ENCODE results near the gene RUVBL2.

Gene RUVBL2

DNA sequence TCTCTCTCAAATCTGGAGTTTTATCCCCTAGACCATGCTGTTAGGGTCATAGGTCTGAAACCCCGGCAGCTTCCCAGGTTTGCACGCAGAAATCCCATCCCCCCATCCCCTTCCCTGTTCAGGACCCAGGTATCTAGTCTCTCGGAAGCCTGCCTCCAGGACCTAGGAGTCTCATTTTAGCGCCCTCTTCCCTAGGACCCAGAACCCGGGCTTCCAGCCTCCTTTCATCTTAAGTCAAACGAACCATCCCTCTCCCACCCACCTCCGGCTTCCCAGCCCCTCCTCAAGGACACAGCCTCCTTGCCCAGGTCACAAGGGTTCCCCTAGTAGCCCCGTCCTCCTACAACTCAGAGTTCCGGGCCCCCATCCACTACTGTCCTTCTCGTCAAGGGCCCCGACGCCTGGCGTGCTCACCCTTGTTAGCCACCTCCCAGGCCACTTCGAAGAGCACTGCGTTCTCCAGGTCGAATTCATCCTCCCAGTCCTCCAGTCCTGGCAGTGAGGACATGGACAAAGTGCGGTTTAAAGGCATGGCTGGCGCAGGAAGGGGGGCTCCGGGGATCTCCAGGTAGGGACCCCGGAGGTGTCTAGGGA is 1.0 kb upstream of the RUVBL2 start:
- TF ChIP-seq, protein P1, sequence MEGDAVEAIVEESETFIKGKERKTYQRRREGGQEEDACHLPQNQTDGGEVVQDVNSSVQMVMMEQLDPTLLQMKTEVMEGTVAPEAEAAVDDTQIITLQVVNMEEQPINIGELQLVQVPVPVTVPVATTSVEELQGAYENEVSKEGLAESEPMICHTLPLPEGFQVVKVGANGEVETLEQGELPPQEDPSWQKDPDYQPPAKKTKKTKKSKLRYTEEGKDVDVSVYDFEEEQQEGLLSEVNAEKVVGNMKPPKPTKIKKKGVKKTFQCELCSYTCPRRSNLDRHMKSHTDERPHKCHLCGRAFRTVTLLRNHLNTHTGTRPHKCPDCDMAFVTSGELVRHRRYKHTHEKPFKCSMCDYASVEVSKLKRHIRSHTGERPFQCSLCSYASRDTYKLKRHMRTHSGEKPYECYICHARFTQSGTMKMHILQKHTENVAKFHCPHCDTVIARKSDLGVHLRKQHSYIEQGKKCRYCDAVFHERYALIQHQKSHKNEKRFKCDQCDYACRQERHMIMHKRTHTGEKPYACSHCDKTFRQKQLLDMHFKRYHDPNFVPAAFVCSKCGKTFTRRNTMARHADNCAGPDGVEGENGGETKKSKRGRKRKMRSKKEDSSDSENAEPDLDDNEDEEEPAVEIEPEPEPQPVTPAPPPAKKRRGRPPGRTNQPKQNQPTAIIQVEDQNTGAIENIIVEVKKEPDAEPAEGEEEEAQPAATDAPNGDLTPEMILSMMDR (IDR thresholded peaks at IDR 0.05; ENCODE audit: low read depth, low read length), result no peak
- H3K9me3 ChIP-seq, result no peaks in the 10 kb centered on the region
- H3K4me3 ChIP-seq (ENCODE audit: low read depth, low read length), result peak overlapping the region; percentile 78
- H3K4me1 ChIP-seq, result no peaks in the 10 kb centered on the region
- DNase-seq, result no peak
- no peaks in the 10 kb centered on the region for H3K27me3 ChIP-seq
- H3K36me3 ChIP-seq, result peaks cover 7% of the 10 kb centered on the region; the same call in 1 of the 2 replicates

DNA sequence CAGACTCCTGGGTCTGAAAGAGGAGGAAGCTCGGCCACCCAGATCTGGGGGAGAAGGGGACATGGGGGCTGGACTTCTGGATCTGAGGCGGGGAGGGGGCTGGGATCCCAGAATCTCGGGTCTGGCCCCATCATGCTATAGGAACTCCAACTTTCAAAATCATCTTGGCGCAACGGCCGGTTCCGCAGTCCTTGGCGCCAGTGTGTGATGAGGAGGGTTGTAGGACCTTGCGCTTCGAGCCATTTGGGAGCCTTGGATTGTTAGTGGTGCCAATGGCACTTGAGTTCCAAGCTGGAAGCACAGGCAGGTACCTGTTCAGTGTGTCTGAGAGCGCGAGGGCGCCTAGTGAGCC is 324 bp downstream of the RUVBL2 start:
- H3K27me3 ChIP-seq, result no peaks in the 10 kb centered on the region
- no peak for DNase-seq
- H3K9me3 ChIP-seq, result no peaks in the 10 kb centered on the region
- peaks cover 4% of the 10 kb centered on the region for H3K36me3 ChIP-seq
- H3K4me3 ChIP-seq (ENCODE audit: low read depth, low read length), result peak overlapping the region; percentile 78
- TF ChIP-seq, protein P1 (IDR thresholded peaks at IDR 0.05; ENCODE audit: low read depth, low read length), result no peak
- H3K4me1 ChIP-seq, result no peaks in the 10 kb centered on the region

DNA sequence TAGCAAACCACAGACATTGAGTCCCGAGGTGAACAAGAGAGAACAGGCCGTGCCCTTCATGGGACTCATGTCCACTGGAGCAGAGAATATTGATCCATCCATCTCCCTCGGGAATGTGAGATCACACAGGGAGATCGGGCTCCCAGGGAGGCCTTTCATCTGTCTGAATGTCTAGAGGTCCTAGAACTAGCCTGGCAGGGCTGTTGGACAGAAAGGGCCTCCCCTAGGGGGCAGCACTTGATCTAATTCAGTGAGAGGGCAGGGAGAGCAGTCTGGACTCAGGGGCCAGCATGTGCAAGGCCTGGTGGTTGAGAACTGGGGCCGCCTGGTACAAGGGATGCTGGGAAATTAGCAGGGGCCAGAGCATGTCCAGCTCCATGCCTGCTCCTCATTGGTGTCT is 4.3 kb downstream of the RUVBL2 start:
- Histone ChIP-seq H3K27me3 (no peaks in the 10 kb centered on the region), H3K4me3 (ENCODE audit: low read depth, low read length) (no peak overlapping the region), H3K4me1 (no peaks in the 10 kb centered on the region), H3K36me3 (peaks cover 27% of the 10 kb centered on the region), H3K9me3 (no peaks in the 10 kb centered on the region)
- peak; percentile 87 for DNase-seq
- TF ChIP-seq, protein P1 (IDR thresholded peaks at IDR 0.05; ENCODE audit: low read depth, low read length), result peak; percentile 72

DNA sequence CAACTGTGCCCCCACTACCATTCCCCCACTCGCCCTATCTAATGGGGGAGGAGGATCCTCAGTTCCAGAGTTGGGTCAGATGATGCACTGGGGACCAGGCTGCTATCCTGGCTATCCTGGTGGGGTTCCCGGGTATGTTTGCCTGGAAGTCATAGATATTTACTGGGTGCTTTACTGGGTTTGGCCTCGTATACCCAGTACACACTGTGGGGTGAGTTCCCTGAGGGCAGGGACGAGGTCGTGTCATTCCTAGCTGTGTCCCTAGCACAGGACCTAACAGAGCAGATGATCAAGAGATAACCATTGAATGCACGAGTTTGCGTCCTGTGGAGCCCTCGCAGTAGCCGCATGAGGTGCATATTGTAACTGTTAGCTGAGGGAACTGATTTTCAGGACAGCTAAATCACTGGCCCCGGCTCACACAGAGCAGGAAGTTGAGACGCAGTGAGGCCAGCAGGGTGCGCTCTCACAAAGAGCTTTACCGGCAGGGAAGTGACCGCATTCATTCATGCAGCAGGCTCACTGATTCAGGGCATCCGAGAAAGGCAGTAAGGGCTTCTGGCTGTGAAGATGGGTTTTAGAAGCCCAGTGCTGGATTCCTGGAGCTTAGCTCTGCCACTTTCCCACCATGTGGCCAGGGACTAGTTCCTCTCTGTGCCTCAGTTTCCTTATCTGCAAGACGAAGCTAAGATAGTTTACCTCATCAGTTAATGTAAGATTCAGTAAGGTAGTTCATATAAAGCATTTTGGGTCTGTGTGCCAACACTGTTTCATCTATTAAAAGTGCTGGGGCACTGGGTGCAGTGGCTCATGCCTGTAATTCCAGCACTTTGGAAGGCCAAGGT is 6.0 kb downstream of the RUVBL2 start:
- DNase-seq, result peak; percentile 75
- H3K36me3 ChIP-seq, result peaks cover 41% of the 10 kb centered on the region
- H3K9me3 ChIP-seq, result no peaks in the 10 kb centered on the region
- H3K4me1 ChIP-seq, result no peaks in the 10 kb centered on the region
- H3K4me3 ChIP-seq (ENCODE audit: low read depth, low read length), result no peak overlapping the region
- TF ChIP-seq, protein P1 (IDR thresholded peaks at IDR 0.05; ENCODE audit: low read depth, low read length), result peak; percentile 78
- no peaks in the 10 kb centered on the region for H3K27me3 ChIP-seq

DNA sequence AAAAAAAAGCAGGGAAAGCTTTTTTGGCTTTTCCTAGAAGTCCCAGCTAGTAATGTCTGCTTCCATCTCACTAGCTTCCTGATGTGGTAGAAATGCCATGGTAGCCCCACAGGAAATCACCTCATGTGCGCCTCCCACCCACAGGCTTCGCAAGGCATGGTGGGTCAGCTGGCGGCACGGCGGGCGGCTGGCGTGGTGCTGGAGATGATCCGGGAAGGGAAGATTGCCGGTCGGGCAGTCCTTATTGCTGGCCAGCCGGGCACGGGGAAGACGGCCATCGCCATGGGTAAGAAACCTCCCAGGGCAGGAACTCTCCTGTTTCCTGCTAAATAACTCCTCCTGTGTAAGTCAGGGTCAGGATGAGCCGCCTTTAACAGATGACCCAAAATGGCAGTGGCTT is 10.4 kb downstream of the RUVBL2 start:
- no peaks in the 10 kb centered on the region for H3K27me3 ChIP-seq
- H3K9me3 ChIP-seq, result no peaks in the 10 kb centered on the region
- TF ChIP-seq, protein P1 (IDR thresholded peaks at IDR 0.05; ENCODE audit: low read depth, low read length), result no peak
- H3K4me3 ChIP-seq (ENCODE audit: low read depth, low read length), result no peak overlapping the region
- H3K36me3 ChIP-seq, result peaks cover 68% of the 10 kb centered on the region
- H3K4me1 ChIP-seq, result no peaks in the 10 kb centered on the region
- DNase-seq, result no peak
